GM19452 (cell line): ENCODE data around the gene TMEM234.

ENCODE experiments used
- ATAC-seq: cut with Tn5 transposase; IDR thresholded peaks from one replicate; pipeline ENCODE4 v1.9.1; 2021; ENCODE audit not compliant: unreplicated experiment

TMEM234 gene

GRCh38 chr1:32180186-32181060 is 41.7 kb downstream of the TMEM234 start:
- no peak for ATAC-seq

GRCh38 chr1:32179443-32180185 is 42.5 kb downstream of the TMEM234 start, which contains the start of gene TXLNA:
TXLNA (plus strand) TSS chr1:32179675; CDS start chr1:32180346, 671 bp downstream.
- ATAC-seq = peak; percentile 87

DNA sequence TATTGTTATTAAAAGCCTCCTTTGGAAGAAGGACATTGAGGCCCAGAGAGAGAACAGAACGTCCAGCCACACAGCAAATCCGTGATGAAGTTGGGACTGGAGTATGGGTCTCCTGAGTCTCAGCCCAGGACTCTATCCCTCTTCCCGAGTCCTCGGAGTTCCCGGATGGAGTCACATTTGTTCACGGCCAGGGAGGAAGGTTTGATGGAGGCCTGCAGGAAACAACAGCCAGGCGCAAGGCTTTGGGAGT is 43.0 kb downstream of the TMEM234 start:
- ATAC-seq = peak; percentile 2

DNA sequence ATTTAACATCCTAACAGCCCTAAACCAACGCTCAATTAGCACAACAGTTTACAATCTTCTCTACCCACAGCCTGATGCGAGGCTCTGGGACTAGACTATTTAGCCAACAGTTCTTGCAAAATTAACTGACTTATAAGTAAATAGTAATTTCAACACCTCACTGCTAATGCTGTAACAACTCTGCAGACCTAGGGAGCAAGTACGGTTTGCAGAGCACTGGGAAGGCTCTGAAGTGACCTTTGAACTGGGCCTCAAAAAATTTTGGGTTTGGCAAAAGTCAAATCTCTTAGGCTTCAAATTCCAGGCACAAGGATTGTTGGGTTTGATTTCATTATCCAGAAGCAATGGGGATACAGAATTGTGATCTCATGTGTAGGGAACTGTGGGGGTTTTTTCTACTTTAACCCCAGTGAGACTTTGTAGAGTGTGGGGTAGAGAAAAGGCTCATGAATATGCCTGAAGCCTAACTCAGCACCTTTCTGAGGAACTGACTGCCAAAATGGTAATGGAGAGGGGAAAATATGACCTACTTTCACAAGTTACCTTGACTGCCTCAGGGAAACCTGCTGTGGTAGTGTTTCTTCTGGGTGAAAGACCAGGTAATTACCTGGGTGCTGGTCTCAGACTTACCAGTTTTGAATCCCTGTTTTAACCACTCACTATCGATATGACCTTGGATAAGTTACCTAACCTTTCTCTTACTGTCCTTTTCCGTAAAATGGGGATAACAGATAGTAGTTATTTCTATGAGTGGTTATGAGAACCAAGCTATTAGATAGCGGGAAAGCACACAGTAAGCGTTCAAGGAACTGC is 43.6 kb downstream of the TMEM234 start:
- no peak for ATAC-seq

- ATAC-seq = no peak
These were observed 49.4 kb downstream of the TMEM234 start for GRCh38 chr1:32172621-32173245.

DNA sequence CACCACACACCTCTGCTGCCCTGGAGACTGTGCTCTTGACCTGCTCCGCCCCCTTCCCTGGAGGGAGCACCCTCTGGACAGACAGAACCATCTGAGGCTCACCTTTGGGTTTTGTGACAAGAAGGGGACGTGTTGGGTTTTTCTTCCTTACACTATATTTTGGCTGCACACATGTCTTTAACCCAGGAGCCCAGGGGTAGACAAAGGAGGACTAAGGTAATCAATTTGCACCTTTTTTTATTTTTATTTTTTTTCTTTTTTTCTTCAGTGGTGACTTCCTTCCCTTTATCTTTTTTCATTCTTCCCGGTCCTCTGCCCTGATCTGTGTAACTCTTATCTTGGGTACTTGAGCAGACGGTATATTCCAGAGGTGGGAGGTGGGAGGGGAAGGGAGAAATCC is 51.2 kb downstream of the TMEM234 start:
- ATAC-seq = no peak
